ENCODE results near the gene LMCD1. TPM values are rescaled to one million over a fixed set of nuclear protein-coding genes. Genes with fewer than 3 reads are reported as not detected.

The LMCD1 gene
- total RNA-seq, 4 donors from 2014 or later, result 1.6 to 90.8 (median 12.3) TPM

- Histone ChIP-seq H3K36me3 (peaks cover 0 to 8% (median 0%) of the 10 kb centered on the region in 3 donors), H3K4me1 (no peaks in the 10 kb centered on the region), H3K27me3 (no peaks in the 10 kb centered on the region), H3K4me3 (no peak overlapping the region), H3K27ac (no peak overlapping the region), H3K9me3 (no peaks in the 10 kb centered on the region)
- TF ChIP-seq CTCF (IDR thresholded peaks at IDR 0.05), result no peak
- TF ChIP-seq POLR2A (IDR thresholded peaks at IDR 0.05), result no peak
- no peak for DNase-seq
Observed at GRCh38 chr3:8549354-8549753, 47.7 kb downstream of the LMCD1 start.

GRCh38 chr3:8550611-8551010, 49.0 kb downstream of the LMCD1 start:
- no peak overlapping the region for H3K27ac ChIP-seq

GRCh38 chr3:8552223-8552762, 50.7 kb downstream of the LMCD1 start:
- TF ChIP-seq CTCF (IDR thresholded peaks at IDR 0.05), result no peak
- TF ChIP-seq POLR2A (IDR thresholded peaks at IDR 0.05), result no peak
- no peak overlapping the region for H3K4me3 ChIP-seq
- no peak for DNase-seq
- no peaks in the 10 kb centered on the region for H3K4me1 ChIP-seq
- peaks cover 0 to 8% (median 0%) of the 10 kb centered on the region in 3 donors for H3K36me3 ChIP-seq
- H3K9me3 ChIP-seq, result no peaks in the 10 kb centered on the region
- no peaks in the 10 kb centered on the region for H3K27me3 ChIP-seq
- no peak overlapping the region for H3K27ac ChIP-seq

More at GRCh38 chr3:8550611-8551010, 49.0 kb downstream of the LMCD1 start:
- Histone ChIP-seq H3K4me1 (no peaks in the 10 kb centered on the region), H3K9me3 (no peaks in the 10 kb centered on the region), H3K36me3 (peaks cover 0 to 8% (median 0%) of the 10 kb centered on the region in 3 donors), H3K4me3 (no peak overlapping the region), H3K27me3 (no peaks in the 10 kb centered on the region)
- TF ChIP-seq POLR2A (IDR thresholded peaks at IDR 0.05), result no peak
- TF ChIP-seq CTCF (IDR thresholded peaks at IDR 0.05), result no peak
- no peak for DNase-seq

GRCh38 chr3:8553405-8553804, 51.8 kb downstream of the LMCD1 start:
- no peak overlapping the region for H3K27ac ChIP-seq
- no peak overlapping the region for H3K4me3 ChIP-seq
- no peaks in the 10 kb centered on the region for H3K4me1 ChIP-seq
- peaks cover 0 to 8% (median 0%) of the 10 kb centered on the region in 3 donors for H3K36me3 ChIP-seq
- no peaks in the 10 kb centered on the region for H3K27me3 ChIP-seq
- no peaks in the 10 kb centered on the region for H3K9me3 ChIP-seq
- no peak for DNase-seq
- TF ChIP-seq CTCF (IDR thresholded peaks at IDR 0.05) (no peak), POLR2A (IDR thresholded peaks at IDR 0.05) (no peak)

GRCh38 chr3:8554696-8555095, 53.1 kb downstream of the LMCD1 start:
- Histone ChIP-seq H3K27me3 (no peaks in the 10 kb centered on the region), H3K27ac (peak overlapping the region in 3 of 4 donors; percentile 52 to 69 (median 65))

More at GRCh38 chr3:8554696-8555095, 53.1 kb downstream of the LMCD1 start:
- TF ChIP-seq CTCF (IDR thresholded peaks at IDR 0.05) (no peak), POLR2A (IDR thresholded peaks at IDR 0.05) (no peak)
- H3K9me3 ChIP-seq, result no peaks in the 10 kb centered on the region
- no peak for DNase-seq
- H3K4me3 ChIP-seq, result no peak overlapping the region
- H3K36me3 ChIP-seq, result no peaks in the 10 kb centered on the region
- no peaks in the 10 kb centered on the region for H3K4me1 ChIP-seq
